OCI-M2 (cell line): ENCODE data around the gene DTNBP1.
"Not testable (repeated sequence)": the region's sequence is repeated elsewhere in the genome, so short reads cannot be mapped to it uniquely, and the experiment has no call there.

Experiments
- DNase-seq: peaks from one replicate; lab custom pipeline; 2025; ENCODE audit not compliant: unreplicated experiment; lab: John Stamatoyannopoulos, UW

DTNBP1 gene

DNA sequence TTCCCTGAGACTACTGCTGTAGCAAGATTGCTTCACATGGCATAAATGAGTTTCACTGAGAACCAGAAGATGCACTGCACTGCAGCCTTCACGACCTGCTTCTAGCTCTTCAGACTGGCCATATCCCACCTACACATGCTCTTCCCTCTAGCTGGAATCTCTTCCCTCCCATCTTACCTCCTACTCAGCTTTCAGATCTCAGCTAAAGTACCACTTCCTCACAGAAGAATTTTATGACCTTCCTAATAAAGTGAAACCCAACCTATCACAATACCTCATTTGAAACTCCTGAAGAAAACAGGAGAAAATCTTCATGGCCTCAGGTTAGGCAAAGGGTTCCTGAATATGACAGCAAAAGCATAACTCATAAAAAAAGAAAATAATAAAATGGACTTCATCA, 99.9 kb downstream of the DTNBP1 start:
- DNase-seq = no peak

DNA sequence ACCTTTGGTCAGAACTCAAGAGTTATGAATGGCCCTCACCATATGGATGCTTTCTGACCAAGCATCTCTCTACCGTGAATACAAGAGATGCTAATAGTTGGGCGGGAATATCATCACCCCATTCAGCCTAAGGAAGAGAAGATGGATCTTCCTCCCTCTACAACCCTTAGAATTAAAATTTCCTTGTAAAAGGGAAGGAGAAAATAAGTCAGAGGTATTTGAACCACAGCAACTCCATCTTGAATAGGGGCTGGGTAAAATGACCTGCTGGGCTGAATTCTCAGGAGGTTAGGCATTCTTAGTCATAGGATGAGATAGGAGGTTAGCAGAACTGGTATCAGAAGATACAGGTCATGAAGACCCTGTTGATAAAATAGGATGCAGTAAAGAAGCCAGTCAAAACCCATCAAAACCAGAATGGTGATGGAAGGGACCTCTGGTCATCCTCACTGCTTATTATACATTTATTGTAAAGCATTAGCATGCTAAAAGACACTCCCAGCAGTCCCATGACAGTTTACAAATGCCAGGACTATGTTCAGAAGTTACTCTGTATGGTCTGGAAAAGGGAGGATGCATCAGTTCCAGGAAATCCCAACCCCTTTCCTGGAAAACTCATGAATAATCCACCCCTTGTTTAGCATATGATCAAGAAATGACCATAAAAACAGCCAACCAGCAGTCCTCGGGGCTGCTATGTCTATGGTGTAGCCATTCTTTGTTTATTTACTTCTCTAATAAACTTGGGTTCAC, 101.2 kb downstream of the DTNBP1 start:
- no peak for DNase-seq

DNA sequence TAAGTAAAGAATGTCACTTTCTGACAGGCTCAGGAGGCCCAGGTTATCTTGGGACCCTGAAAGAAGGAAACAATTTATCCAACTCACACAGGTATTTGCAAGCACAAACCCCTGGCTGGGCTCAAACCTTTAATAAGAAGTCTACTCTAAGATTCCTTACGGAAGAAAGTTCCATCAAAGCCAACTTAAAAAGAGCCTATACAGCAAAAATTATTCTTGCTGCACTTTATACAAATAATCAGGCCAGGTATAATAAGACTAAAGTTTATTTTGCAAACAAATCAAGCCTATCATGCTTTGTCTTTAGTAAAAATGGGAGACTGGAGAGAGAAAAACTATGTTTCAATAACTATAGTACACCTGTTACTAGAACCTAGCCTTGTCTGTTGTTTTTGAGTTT, 102.1 kb downstream of the DTNBP1 start:
- DNase-seq = no peak

DNA sequence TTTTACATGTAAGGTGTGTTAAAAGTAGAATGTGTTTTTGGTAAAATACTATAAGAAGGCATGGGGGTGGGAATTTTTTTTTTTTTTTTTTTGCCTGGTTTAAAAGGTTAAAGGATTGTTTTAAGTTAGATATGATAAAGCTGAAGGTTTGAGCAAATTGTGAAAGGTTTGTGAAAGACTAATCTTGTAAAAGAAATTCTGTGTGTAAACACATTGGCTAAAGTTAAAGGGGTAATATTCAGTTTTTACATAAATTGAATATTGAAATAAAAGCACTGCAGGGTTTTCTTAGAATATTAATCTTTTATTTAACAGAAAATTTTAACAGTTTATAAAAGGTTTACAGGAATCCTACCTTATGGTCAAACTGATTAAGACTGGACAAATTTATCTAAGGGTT, 105.7 kb downstream of the DTNBP1 start:
- no peak for DNase-seq

DNA sequence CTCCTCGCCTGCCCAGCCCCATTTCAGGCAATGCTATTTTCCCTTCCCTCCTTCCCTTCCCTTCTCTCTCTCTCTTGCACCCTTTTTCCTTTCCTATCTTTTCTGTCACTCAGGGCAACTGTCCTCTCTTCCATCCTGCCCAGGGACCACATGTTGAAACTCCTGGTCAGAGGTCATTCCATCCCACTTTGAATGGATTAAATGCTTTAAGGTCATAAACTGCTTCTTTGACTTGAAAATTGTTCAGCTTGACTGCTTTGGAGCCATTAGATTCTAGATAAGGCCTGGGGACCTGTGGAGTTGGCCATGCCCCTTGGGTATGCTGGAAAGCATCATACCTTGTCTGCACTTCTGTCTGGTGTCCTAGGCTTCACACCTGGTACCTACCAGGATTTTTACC, 106.1 kb downstream of the DTNBP1 start:
- no peak for DNase-seq

DNA sequence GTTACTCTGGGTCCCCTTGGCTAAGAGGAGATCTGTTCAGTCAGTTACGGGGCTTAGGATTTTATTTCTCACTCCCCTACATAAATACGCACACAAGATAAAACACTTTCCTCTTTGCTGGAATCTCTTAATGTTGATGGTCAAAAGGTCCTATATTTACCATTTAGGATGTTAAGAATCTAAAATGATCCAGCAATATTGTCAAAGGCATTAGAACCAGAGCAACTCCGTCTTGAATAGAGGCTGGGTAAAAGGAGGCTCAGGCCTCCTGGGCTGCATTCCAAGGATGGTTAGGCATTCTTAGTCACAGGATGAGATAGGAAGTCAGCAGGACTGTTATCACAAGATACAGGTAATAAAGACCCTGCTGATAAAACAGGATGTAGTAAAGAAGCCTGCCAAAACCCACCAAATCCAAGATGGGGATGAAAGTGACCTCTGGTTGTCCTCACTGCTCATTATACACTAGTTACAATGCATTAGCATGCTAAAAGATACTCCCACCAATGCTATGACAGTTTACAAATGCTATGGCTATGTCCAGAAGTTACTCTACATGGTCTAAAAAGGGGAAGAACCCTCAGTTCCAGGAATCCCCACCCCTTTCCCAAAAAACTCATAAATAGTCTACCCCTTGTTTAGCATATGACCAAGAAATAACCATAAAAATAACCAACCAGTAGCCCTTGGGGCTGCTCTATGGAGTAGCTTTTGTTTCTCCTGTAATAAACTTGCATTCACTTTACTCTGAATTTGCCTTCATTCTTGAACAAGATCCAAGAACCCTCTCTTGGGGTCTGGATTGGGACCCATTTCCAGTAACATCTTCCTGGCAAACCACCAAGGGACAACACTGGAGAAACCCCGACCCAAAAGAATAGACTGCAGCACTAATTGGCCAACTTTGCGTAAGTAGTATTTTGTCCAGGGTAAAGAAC, 107.5 kb downstream of the DTNBP1 start:
- DNase-seq = no peak

DNA sequence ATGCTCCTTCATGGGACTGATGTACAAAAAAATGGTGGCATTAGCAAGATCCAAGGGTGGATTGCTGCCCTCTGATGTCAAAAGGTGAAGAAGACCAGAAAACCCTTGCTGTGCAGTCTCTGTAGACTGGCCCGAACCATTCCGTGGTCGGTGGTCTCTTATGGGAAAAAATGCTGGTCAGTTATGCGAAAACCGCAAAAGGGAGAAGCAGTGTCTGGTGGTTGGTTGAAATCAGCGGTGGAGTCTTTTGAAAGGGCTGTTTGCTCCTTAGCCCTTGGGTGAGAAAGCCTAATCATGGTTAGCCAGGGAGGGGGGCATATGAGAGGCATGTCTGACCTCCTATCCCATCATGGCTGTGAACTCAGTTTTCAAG, 108.1 kb downstream of the DTNBP1 start:
- DNase-seq = no peak

DNA sequence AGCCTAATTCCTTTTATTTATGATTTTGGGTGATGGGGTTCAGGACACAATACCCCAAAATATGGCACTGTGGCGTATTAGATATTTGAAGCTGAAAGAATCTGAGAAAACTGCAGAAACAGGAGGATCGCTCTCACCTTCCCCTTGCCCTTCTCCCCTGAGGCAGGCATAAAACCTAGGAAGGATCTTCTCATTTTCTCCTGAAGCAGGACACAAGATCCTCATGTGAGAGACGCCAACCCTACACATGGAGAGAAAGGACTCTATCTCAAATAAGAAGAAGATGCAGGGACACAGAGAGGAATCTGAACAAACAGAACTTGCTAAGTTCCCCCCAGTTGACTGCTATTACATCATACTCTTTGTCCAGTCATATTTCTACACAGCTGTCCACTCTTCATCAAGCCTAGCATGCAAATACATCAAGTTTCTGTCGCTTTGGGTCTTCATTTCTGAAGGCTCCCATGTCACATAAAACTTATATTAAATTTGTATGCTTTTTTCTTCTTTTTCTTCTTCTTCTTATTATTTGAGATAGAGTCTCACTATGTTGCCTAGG, 109.0 kb downstream of the DTNBP1 start:
- DNase-seq = no peak

DNA sequence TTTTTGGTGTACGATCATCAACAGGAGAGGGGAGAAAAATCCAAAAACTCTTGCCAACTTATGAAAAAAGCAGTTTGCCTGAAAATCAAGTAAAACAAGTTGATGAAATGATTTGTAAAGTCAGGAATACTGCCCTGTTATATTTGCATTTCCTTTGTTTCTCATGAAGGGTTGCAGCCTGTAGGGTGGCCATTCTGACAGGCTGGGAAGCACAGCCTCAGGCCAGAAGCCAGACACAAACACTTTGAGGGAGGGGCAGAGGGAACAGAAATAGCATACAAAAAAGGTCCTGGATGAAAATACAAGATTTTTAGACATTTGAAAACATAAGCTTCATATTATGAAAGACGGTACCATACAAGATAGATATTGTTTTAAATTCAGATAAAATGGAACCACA, 109.8 kb downstream of the DTNBP1 start:
- no peak for DNase-seq

DNA sequence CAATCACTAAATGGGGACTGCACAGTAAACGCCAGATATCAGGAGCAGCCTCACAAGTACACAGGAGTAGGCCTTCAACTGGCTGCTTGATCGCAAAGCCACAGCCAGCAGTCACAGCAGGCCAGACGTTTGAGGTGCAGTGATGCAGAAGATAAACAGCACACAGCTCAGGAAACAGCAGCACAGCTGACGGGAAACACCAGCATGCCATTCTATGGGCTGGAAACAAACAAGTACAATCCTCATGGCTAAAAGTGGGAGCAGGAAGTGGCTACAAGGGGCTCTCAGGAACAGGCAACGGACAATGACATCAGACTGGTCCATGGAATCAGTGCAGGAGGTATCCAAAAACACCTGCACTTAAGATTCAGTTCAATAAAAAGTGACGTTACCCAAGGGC, 111.0 kb downstream of the DTNBP1 start:
- DNase-seq = no peak

DNA sequence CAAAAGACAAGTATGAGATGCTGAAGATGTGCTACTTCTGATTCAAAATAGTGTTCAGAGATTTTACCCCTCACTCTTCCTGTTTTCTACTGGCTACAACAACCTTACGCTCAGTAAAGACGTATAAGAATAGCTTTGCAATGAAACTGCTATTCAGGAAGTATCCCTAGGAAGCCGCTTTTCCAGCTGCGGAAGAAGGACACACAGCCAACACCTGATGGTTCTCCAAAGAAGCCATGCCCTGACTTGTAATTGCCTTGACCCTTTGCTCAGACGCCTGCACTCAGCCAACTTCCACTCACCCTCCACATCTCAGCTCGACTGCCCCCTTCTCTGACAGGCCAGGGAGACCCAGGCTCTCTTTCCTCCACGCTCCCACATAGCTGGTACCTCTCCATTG, 111.6 kb downstream of the DTNBP1 start:
- DNase-seq = no peak

DNA sequence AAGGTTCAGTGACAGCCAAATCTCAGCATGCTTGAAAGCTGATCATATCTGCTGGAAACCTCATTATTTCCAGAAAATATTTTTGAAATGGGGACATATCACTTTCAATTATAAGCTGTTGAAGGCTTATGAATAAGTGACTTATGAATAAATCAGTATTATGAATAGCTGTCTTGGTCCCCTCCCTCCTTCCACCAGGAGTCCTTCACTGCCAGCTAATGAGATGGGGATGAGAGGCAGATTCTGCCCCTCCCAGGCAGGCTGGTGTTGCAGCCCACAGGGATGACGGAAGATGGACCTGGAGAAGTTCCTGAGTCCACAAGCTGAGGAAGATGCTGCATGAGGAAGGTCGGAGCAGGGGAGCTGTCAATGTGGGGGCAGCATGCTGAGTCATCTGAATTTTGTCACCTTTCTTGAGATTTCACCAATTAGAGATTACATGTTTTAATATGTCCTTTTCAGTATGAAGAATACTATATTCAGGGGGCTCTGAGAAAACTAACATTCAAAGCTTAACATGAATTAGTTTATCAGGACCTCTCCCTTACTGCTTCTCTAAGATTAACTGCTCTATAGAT, 112.2 kb downstream of the DTNBP1 start:
- no peak for DNase-seq

DNA sequence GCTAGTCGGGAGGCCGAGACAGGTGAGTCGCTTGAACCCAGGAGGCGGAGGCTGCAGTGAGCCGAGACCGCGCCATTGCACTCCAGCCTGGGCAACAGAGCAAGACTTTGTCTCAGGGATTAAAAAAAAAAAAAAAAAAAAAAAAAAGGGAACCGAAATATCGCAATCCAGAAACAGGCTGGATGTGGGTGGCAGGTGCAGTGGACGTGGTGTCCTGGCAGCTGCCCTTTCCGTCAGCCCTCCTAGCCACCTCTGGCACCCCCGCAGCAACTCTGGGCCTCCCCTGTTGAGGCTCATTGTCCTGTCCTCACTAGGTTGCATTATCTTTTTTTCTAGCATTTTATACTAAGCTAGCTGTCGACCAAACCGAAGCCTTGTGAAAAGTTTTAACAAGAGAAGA, 113.5 kb downstream of the DTNBP1 start:
- DNase-seq = no peak

DNA sequence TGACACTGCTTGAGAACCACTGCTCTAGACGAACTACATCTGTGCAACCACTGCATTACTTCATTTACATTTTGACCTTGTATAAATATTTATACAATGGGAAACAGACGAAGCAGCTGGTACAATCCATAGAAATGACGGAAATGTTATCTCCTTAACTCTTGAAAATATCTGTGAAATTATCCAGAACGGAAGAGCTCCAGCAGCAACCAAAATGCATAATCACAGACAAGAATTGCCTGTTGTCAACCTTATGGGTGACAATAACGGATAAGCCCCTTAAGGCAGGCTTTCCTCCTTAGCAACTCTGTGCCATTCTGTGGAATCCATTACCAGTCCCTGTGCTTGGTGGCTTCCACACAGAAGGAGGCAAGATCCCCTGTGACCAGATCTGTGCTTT, 115.4 kb downstream of the DTNBP1 start:
- no peak for DNase-seq

DNA sequence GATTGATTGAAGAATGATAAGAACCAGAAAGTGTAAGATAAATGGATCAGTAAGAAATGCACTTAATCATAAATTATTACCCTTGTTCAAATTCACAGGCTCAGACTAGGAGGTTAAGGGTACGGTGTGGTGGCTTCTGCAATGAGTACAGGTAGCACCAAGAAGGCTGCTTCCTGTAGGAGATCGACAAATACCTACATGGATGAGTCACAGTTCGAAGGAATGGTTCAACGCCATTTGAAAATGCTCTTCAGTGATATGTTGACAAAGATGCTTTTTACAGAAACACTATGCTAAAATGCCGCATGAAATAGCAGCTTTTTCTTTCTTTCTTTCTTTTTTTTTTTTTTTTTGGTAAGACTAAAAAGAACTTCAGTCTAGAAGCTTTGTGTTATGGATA, 116.2 kb downstream of the DTNBP1 start:
- DNase-seq = no peak

DNA sequence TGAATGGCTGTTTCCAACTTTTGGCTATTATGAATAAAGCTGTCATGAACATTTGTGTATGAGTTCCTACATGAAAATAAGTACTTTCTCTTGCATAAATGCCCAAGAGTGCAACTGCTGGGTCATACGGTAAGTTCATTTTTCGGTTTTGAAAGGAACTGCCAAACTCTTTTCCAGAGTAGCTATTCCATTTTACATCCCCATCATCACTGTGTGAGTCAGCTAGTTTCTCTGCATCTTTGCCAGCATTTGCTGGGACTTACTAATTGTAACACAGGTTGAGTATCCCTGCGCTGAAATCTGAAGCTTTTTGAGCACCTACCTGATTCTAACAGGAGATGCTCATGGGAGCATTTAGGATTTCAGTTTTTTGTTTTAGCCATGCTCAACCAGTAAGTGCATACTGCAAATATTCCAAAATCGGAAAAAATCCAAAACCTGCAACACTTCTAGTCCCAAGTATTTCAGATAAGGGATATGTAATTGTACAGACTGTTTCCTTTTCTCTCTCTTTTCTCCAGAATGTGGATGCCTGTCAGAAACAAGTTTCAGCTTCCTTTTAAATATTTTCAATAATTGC, 118.4 kb downstream of the DTNBP1 start:
- DNase-seq = no peak

DNA sequence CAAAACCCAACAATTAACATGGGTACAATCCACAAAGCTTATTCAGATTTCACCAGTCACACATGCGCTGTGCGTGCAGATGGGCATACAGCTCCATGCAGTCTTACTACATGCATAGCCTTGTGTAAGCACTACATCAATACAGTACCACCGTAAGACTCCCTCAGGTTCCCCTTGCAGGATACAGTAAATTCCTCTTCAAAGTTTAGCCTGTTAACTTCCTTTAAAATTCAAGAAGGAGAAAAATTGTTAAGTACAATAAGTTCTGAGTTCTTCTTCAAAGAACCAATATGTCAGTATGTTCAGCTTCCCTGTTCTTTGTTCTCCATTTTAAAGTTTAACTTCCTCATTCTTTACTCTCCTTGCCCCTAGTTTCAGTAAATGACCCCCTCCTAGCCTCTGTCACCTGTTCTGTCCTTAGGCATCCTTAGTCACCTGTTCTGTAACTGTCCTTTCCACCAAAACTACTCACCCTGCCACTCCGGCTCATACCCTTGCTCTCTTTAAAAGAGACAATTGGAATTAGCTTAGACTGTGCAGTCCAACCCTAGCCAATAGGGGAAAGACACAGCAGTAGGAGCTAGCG, 119.4 kb downstream of the DTNBP1 start:
- DNase-seq = not testable (repeated sequence)

DNA sequence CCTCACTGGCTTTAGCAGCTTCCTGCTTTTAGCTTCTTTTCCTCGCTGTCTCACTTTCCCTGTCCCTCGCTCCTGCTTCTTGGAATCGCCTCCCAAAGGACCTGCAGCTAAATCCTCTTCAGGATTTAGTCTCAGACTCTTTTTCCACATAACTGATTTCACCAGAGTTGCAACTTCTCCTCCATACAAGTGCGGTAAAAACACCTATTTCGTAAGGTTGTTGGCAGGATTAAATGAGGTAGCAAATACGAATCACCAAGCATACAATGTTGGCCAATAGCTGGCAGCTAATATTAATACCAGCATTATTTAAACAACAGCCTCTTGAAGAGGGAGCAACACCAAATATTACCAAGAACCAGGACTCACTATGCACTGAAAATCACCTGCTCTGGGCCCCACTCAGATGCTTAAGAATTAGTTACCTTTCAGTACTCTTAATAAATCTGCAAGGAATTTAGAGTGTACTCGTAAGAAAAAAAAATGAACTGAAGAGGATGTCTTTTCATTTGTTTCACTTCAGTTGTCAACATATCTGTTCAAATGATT, 123.0 kb downstream of the DTNBP1 start:
- no peak for DNase-seq

DNA sequence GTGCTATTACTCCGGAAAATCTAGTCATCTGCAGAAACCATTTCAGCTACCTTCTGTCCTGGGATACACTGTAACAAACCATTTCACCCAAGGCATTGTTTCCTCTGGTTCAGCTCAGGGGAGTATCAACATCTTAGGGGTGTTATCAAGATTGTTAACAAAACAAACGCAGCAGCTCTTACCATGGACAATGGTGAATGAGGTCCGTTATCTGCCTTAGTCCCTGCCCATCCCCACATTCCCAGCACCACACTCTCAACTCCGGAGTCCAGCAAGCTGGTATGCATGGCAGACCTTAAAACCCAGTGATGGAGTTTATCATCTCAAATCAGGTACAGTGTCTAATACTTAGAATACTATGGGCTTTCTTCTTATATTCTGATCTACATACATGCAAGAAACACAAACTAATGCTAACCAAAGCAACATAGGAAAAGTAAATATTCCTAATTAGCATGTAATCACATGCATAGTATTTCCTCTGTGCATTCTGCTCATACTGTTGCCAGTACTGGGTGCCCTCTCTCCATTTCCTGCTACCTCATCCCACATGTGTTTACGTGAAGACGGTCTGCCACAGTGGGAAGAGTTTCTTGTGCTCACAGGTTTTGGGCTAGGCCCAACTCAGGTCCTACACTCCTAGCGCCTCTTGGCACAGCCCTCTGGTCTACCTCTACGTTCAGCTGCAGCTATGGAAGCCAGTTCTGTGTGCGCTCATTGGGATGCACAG, 123.9 kb downstream of the DTNBP1 start:
- no peak for DNase-seq

DNA sequence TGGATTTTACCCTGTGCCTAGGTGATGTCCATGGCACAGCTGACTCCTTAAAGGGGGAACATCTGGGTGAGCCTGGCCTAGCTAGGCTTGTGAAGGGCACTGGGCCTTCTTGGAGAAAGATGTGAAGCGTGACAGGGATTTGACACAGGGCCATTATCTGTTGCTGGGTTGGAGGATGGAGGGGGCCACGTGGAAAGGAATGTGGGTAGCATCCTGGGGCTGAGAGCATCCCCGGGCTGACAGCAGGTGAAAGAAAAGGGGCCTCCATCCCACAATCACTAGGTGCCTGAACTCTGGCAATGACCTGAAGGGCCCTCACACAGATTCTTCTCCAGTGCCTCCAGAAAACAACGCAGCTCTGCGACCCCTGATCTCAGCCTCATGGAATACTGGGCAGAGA, 124.7 kb downstream of the DTNBP1 start:
- no peak for DNase-seq
